Right atrium auricular region (tissue), 2 donors: ENCODE results near the gene TRAF3. TPM values are rescaled to one million over a fixed set of nuclear protein-coding genes. Genes with fewer than 3 reads are reported as not detected.
A peak's percentile ranks its signal among the peaks of the same experiment; 100 is the strongest.

ENCODE experiments used
- DNase-seq: peaks from one replicate; pipeline ENCODE4 v3.0.0-alpha.2; 2019; ENCODE audit warnings: low spot score
- H3K27ac ChIP-seq, 2 donors: fragments of 200-600 bp; sonication (generic); 1 replicate in 1 of 2; 2 replicates in 1 of 2; pipeline ENCODE4 v1.5.1; 2016 to 2019
- H3K27me3 ChIP-seq, 2 donors: fragments of 200-600 bp; sonication (generic); one replicate each; pipeline versions ENCODE4 v1.5.1 to v1.6.0; 2017 to 2019
- H3K36me3 ChIP-seq: fragments of 200-600 bp; sonication (generic); one replicate; pipeline ENCODE4 v1.5.1; 2016
- H3K4me1 ChIP-seq, 2 donors: fragments of 200-600 bp; sonication (generic); one replicate each; pipeline versions ENCODE4 v1.5.1 to v1.6.0; 2017 to 2019
- H3K4me3 ChIP-seq, 2 donors: fragments of 200-600 bp; sonication (generic); 1 replicate in 1 of 2; 2 replicates in 1 of 2; pipeline ENCODE4 v1.5.1; 2017 to 2019; ENCODE audit warnings: mild to moderate bottlenecking in 1 of 2, moderate library complexity in 1 of 2
- H3K9me3 ChIP-seq, 2 donors: fragments of 200-600 bp; sonication (generic); one replicate each; pipeline ENCODE4 v1.5.1; 2019
- CTCF ChIP-seq, 2 donors: fragments of 200-600 bp; sonication (generic); IDR thresholded peaks; one replicate each; pipeline ENCODE4 v1.5.1; 2019; ENCODE audit warnings: antibody characterized with exemption in 2 of 2
- total RNA-seq, 2 donors: library from RNA; depleted of rRNA; stranded (reverse); fragments of >200 nt; gene quantifications; one replicate each; pipeline ENCODE4 v1.1.0, GENCODE V29; 2016

Gene TRAF3
- total RNA-seq, 2 donors from 2014 or later: 9.1 to 10.0 TPM

GRCh38 chr14:102927346-102927877 is 150.2 kb downstream of the TRAF3 start:
- no peak for TF ChIP-seq CTCF (IDR thresholded peaks at IDR 0.05)
- no peaks in the 10 kb centered on the region for H3K9me3 ChIP-seq
- peaks cover 0 to 42% of the 10 kb centered on the region in 2 donors for H3K4me1 ChIP-seq
- no peaks in the 10 kb centered on the region for H3K36me3 ChIP-seq
- peaks cover 10 to 42% of the 10 kb centered on the region in 2 donors for H3K27me3 ChIP-seq
- no peak for DNase-seq
- H3K4me3 ChIP-seq: no peak overlapping the region
- no peak overlapping the region for H3K27ac ChIP-seq

GRCh38 chr14:102927878-102928411 is 150.7 kb downstream of the TRAF3 start:
- Histone ChIP-seq H3K9me3 (no peaks in the 10 kb centered on the region), H3K36me3 (peaks cover 2% of the 10 kb centered on the region), H3K4me1 (peaks cover 0 to 38% of the 10 kb centered on the region in 2 donors), H3K27ac (no peak overlapping the region), H3K4me3 (peak overlapping the region; percentile 24 to 53), H3K27me3 (peaks cover 10 to 39% of the 10 kb centered on the region in 2 donors)
- no peak for DNase-seq
- no peak for TF ChIP-seq CTCF (IDR thresholded peaks at IDR 0.05)

GRCh38 chr14:102928412-102929240 is 151.4 kb downstream of the TRAF3 start:
- Histone ChIP-seq H3K4me1 (peaks cover 0 to 32% of the 10 kb centered on the region in 2 donors), H3K9me3 (no peaks in the 10 kb centered on the region), H3K4me3 (peak overlapping the region; percentile 24 to 53), H3K27ac (no peak overlapping the region), H3K36me3 (peaks cover 9% of the 10 kb centered on the region), H3K27me3 (peaks cover 7 to 34% of the 10 kb centered on the region in 2 donors)
- TF ChIP-seq CTCF (IDR thresholded peaks at IDR 0.05): no peak
- DNase-seq: no peak

GRCh38 chr14:102929241-102930137 is 152.2 kb downstream of the TRAF3 start:
- peaks cover 11% of the 10 kb centered on the region for H3K36me3 ChIP-seq
- no peak overlapping the region for H3K27ac ChIP-seq
- DNase-seq: no peak
- peaks cover 5 to 27% of the 10 kb centered on the region in 2 donors for H3K27me3 ChIP-seq
- H3K4me1 ChIP-seq: peaks cover 0 to 32% of the 10 kb centered on the region in 2 donors
- H3K9me3 ChIP-seq: no peaks in the 10 kb centered on the region
- no peak for TF ChIP-seq CTCF (IDR thresholded peaks at IDR 0.05)
- H3K4me3 ChIP-seq: peak overlapping the region in 1 of 2 donors; percentile 53

GRCh38 chr14:102930138-102930752 is 153.0 kb downstream of the TRAF3 start:
- H3K36me3 ChIP-seq: peaks cover 11% of the 10 kb centered on the region
- no peak overlapping the region for H3K27ac ChIP-seq
- H3K27me3 ChIP-seq: peaks cover 5 to 27% of the 10 kb centered on the region in 2 donors
- H3K4me1 ChIP-seq: peaks cover 0 to 32% of the 10 kb centered on the region in 2 donors
- TF ChIP-seq CTCF (IDR thresholded peaks at IDR 0.05): no peak
- no peaks in the 10 kb centered on the region for H3K9me3 ChIP-seq
- DNase-seq: no peak
- peak overlapping the region in 1 of 2 donors; percentile 53 for H3K4me3 ChIP-seq
